OCI-LY1 (cell line): ENCODE data around the gene BSPRY.

ENCODE experiments used
- H2AFZ ChIP-seq: fragments of 200-600 bp; sonication (generic), shearing (Covaris generic); 2 replicates; pipeline ENCODE4 v1.6.0; 2014; ENCODE audit warnings: antibody characterized with exemption, mild to moderate bottlenecking, low read length
- H3F3A ChIP-seq: fragments of 200-600 bp; sonication (generic), shearing (Covaris generic); 2 replicates; pipeline ENCODE4 v1.6.0; 2014; ENCODE audit warnings: mild to moderate bottlenecking, antibody characterized with exemption, low read length, moderate library complexity; ENCODE audit not compliant: insufficient read depth
- H3K27ac ChIP-seq: fragments of 200-600 bp; sonication (generic); 2 replicates; pipeline ENCODE4 v1.5.1; 2014; ENCODE audit warnings: low read length, mixed run types, mild to moderate bottlenecking, low read depth; ENCODE audit not compliant: poor library complexity, severe bottlenecking
- H3K27me3 ChIP-seq: fragments of 200-600 bp; sonication (generic); 2 replicates; pipeline ENCODE4 v1.6.0; 2014; ENCODE audit warnings: antibody characterized with exemption, mild to moderate bottlenecking, low read length, moderate library complexity; ENCODE audit not compliant: insufficient read depth
- H3K36me3 ChIP-seq: fragments of 200-600 bp; sonication (generic); 2 replicates; pipeline ENCODE4 v1.6.1; 2014; ENCODE audit warnings: mild to moderate bottlenecking, antibody characterized with exemption, low read length, moderate library complexity, mixed read lengths; ENCODE audit not compliant: insufficient read depth
- H3K4me1 ChIP-seq: fragments of 200-600 bp; sonication (generic); 2 replicates; pipeline ENCODE4 v1.5.1; 2014; ENCODE audit warnings: mild to moderate bottlenecking, low read length, moderate library complexity; ENCODE audit not compliant: insufficient read depth, severe bottlenecking
- H3K4me2 ChIP-seq: fragments of 200-600 bp; sonication (generic), shearing (Covaris generic); 2 replicates; pipeline ENCODE4 v1.6.1; 2014; ENCODE audit warnings: low read length
- H3K4me3 ChIP-seq: fragments of 200-600 bp; sonication (generic); 2 replicates; pipeline ENCODE4 v1.5.1; 2014; ENCODE audit warnings: low read length, low read depth, mild to moderate bottlenecking, mixed read lengths; ENCODE audit not compliant: poor library complexity, severe bottlenecking
- H3K79me2 ChIP-seq: fragments of 200-600 bp; shearing (Covaris generic); 2 replicates; pipeline ENCODE4 v1.6.1; 2016; ENCODE audit warnings: mixed run types, low read length, mixed read lengths; ENCODE audit not compliant: insufficient read depth
- H3K9ac ChIP-seq: fragments of 200-600 bp; sonication (generic), shearing (Covaris generic); 2 replicates; pipeline ENCODE4 v1.6.1; 2014; ENCODE audit warnings: mild to moderate bottlenecking, low read length, mixed read lengths
- H3K9me2 ChIP-seq: fragments of 200-600 bp; sonication (generic), shearing (Covaris generic); 2 replicates; pipeline ENCODE4 v1.6.1; 2014; ENCODE audit warnings: low read depth, mild to moderate bottlenecking, low read length, mixed read lengths
- H3K9me3 ChIP-seq: fragments of 200-600 bp; shearing (Covaris generic); 2 replicates; pipeline ENCODE4 v1.6.1; 2014; ENCODE audit warnings: low read length, mixed read lengths
- H4K20me1 ChIP-seq: fragments of 200-600 bp; sonication (generic), shearing (Covaris generic); 2 replicates; pipeline ENCODE4 v1.6.0; 2016; ENCODE audit warnings: mild to moderate bottlenecking, low read length; ENCODE audit not compliant: insufficient read depth
- CTCF ChIP-seq: fragments of 200-600 bp; sonication (generic), shearing (Covaris generic); IDR thresholded peaks from 2 replicates; pipeline ENCODE4 v1.5.1; 2017; ENCODE audit warnings: mild to moderate bottlenecking, antibody characterized with exemption, low read length, moderate library complexity, mixed read lengths
- EZH2 ChIP-seq: fragments of 200-600 bp; sonication (generic), shearing (Covaris generic); IDR thresholded peaks from 2 replicates; pipeline ENCODE4 v1.8.0; 2017; ENCODE audit warnings: borderline replicate concordance, mixed run types, mild to moderate bottlenecking, antibody characterized with exemption, low read length, moderate library complexity, mixed read lengths

BSPRY gene

GRCh38 chr9:113368982-113369854 lies 19.9 kb downstream of the BSPRY start:
- no peaks in the 10 kb centered on the region for H4K20me1 ChIP-seq
- no peak overlapping the region for H3K27ac ChIP-seq
- TF ChIP-seq EZH2 (no peak), CTCF (no peak)
- no peaks in the 10 kb centered on the region for H3K9me2 ChIP-seq
- no peaks in the 10 kb centered on the region for H3K79me2 ChIP-seq
- H3K4me2 ChIP-seq: no peak overlapping the region
- H3K9me3 ChIP-seq: no peaks in the 10 kb centered on the region
- no peak overlapping the region for H3K4me3 ChIP-seq
- no peak overlapping the region for H2AFZ ChIP-seq
- no peaks in the 10 kb centered on the region for H3K4me1 ChIP-seq
- H3K36me3 ChIP-seq: peaks cover 25% of the 10 kb centered on the region
- H3F3A ChIP-seq: no peaks in the 10 kb centered on the region
- H3K27me3 ChIP-seq: no peaks in the 10 kb centered on the region
- no peak overlapping the region for H3K9ac ChIP-seq

GRCh38 chr9:113369855-113370140 lies 20.5 kb downstream of the BSPRY start:
- H3K79me2 ChIP-seq: no peaks in the 10 kb centered on the region
- no peaks in the 10 kb centered on the region for H3F3A ChIP-seq
- no peak overlapping the region for H3K27ac ChIP-seq
- H4K20me1 ChIP-seq: no peaks in the 10 kb centered on the region
- no peaks in the 10 kb centered on the region for H3K4me1 ChIP-seq
- H3K4me3 ChIP-seq: no peak overlapping the region
- H3K4me2 ChIP-seq: no peak overlapping the region
- no peaks in the 10 kb centered on the region for H3K9me3 ChIP-seq
- no peaks in the 10 kb centered on the region for H3K27me3 ChIP-seq
- no peak overlapping the region for H3K9ac ChIP-seq
- H2AFZ ChIP-seq: no peak overlapping the region
- peaks cover 28% of the 10 kb centered on the region for H3K36me3 ChIP-seq
- H3K9me2 ChIP-seq: no peaks in the 10 kb centered on the region
- TF ChIP-seq CTCF (no peak), EZH2 (no peak)

- H4K20me1 ChIP-seq: no peaks in the 10 kb centered on the region
- H3K4me1 ChIP-seq: peaks cover 6% of the 10 kb centered on the region
- no peak overlapping the region for H3K27ac ChIP-seq
- H2AFZ ChIP-seq: no peak overlapping the region
- H3K36me3 ChIP-seq: peaks cover 36% of the 10 kb centered on the region
- TF ChIP-seq CTCF (no peak), EZH2 (no peak)
- no peaks in the 10 kb centered on the region for H3K79me2 ChIP-seq
- no peak overlapping the region for H3K4me3 ChIP-seq
- no peak overlapping the region for H3K4me2 ChIP-seq
- H3F3A ChIP-seq: no peaks in the 10 kb centered on the region
- H3K9me3 ChIP-seq: no peaks in the 10 kb centered on the region
- no peaks in the 10 kb centered on the region for H3K9me2 ChIP-seq
- no peak overlapping the region for H3K9ac ChIP-seq
- H3K27me3 ChIP-seq: no peaks in the 10 kb centered on the region
Measured at GRCh38 chr9:113370806-113371325, 21.5 kb downstream of the BSPRY start.
